WTC11 (cell line): ENCODE data around the gene FZR1. TPM values are rescaled to one million over a fixed set of nuclear protein-coding genes. Genes with fewer than 3 reads are reported as not detected.
A peak's percentile ranks its signal among the peaks of the same experiment; 100 is the strongest.
"Not testable (repeated sequence)": the region's sequence is repeated elsewhere in the genome, so short reads cannot be mapped to it uniquely, and the experiment has no call there.

Source experiments
- ATAC-seq: fragments of 200-7000 bp; cut with Tn5 transposase; 2 replicates; pipeline ENCODE4 v1.10.0; 2021; ENCODE audit warnings: mild to moderate bottlenecking, moderate library complexity
- CTCF ChIA-PET: fragments of 300-600 bp; sonication (Branson Sonifier 250); formaldehyde crosslinking; loops from one replicate; lab custom pipeline; 2021; ENCODE audit warnings: antibody characterized with exemption; lab: Charles Lee
- POLR2A ChIA-PET: fragments of 350-600 bp; sonication (Branson Sonifier 250); formaldehyde crosslinking; loops from one replicate; lab custom pipeline; 2021; ENCODE audit warnings: antibody characterized with exemption; lab: Charles Lee
- DNase-seq: peaks from one replicate; pipeline ENCODE4 v3.0.0; 2021; ENCODE audit warnings: low spot score
- H3K27ac Mint-ChIP-seq: 2 replicates; pipeline ENCODE4 v1.8.0; 2021; ENCODE audit warnings: mixed read lengths
- H3K27me3 Mint-ChIP-seq: 2 replicates; pipeline ENCODE4 v1.8.0; 2021; ENCODE audit warnings: low read depth, mild to moderate bottlenecking, moderate library complexity, mixed read lengths
- H3K36me3 Mint-ChIP-seq: 2 replicates; pipeline ENCODE4 v1.8.0; 2021; ENCODE audit warnings: mixed read lengths
- H3K4me1 Mint-ChIP-seq: 2 replicates; pipeline ENCODE4 v1.8.0; 2022; ENCODE audit warnings: mixed read lengths
- H3K4me3 Mint-ChIP-seq: 2 replicates; pipeline ENCODE4 v1.8.0; 2021; ENCODE audit warnings: mild to moderate bottlenecking, moderate library complexity, mixed read lengths
- H3K9me3 Mint-ChIP-seq: 2 replicates; pipeline ENCODE4 v1.8.0; 2021; ENCODE audit warnings: mixed read lengths
- AFF4 ChIP-seq: sonication (generic); formaldehyde crosslinking; IDR thresholded peaks from 2 replicates; pipeline ENCODE4 v1.8.1; 2023; ENCODE audit warnings: mild to moderate bottlenecking, missing genetic modification reagents, borderline replicate concordance
- E2F1 ChIP-seq: sonication (generic); formaldehyde crosslinking; IDR thresholded peaks from 2 replicates; pipeline ENCODE4 v1.8.0; 2022; ENCODE audit warnings: mild to moderate bottlenecking, missing genetic modification reagents
- E2F5 ChIP-seq: sonication (generic); formaldehyde crosslinking; IDR thresholded peaks from 2 replicates; pipeline ENCODE4 v1.8.1; 2022; ENCODE audit warnings: mild to moderate bottlenecking, moderate library complexity, missing genetic modification reagents
- ELF4 ChIP-seq: sonication (generic); formaldehyde crosslinking; IDR thresholded peaks from 2 replicates; pipeline ENCODE4 v1.8.1; 2022; ENCODE audit warnings: low read depth, mild to moderate bottlenecking, moderate library complexity, missing genetic modification reagents
- JAZF1 ChIP-seq: fragments of 250-450 bp; sonication (Bioruptor Pico); IDR thresholded peaks from 2 replicates; pipeline ENCODE4 v1.9.0; 2021; ENCODE audit warnings: moderate library complexity, mild to moderate bottlenecking, inconsistent platforms
- MYBL2 ChIP-seq: sonication (generic); formaldehyde crosslinking; IDR thresholded peaks from 2 replicates; pipeline ENCODE4 v1.8.1; 2023; ENCODE audit warnings: mild to moderate bottlenecking, moderate library complexity, missing genetic modification reagents
- NFYB ChIP-seq: sonication (generic); formaldehyde crosslinking; conservative IDR thresholded peaks from 2 replicates; pipeline ENCODE4 v1.8.0; 2022; ENCODE audit warnings: low read depth, missing genetic modification reagents
- PRRX2 ChIP-seq: fragments of 250-450 bp; sonication (Bioruptor Pico); IDR thresholded peaks from 2 replicates; pipeline ENCODE4 v1.8.0; 2021; ENCODE audit warnings: mild to moderate bottlenecking
- TEAD4 ChIP-seq: sonication (generic); formaldehyde crosslinking; IDR thresholded peaks from 2 replicates; pipeline ENCODE4 v1.8.0; 2022; ENCODE audit warnings: mild to moderate bottlenecking, missing genetic modification reagents
- TP53 ChIP-seq: sonication (generic); formaldehyde crosslinking; IDR thresholded peaks from 2 replicates; pipeline ENCODE4 v1.8.1; 2023; ENCODE audit warnings: mild to moderate bottlenecking, missing genetic modification reagents
- USF2 ChIP-seq: sonication (generic); formaldehyde crosslinking; IDR thresholded peaks from 2 replicates; pipeline ENCODE4 v1.8.1; 2023; ENCODE audit warnings: mild to moderate bottlenecking, missing genetic modification reagents, moderate library complexity
- ZMAT4 ChIP-seq: fragments of 250-450 bp; sonication (Bioruptor Pico); IDR thresholded peaks from 2 replicates; pipeline ENCODE4 v1.9.0; 2021; ENCODE audit warnings: mild to moderate bottlenecking
- ZNF121 ChIP-seq: sonication (generic); formaldehyde crosslinking; IDR thresholded peaks from 2 replicates; pipeline ENCODE4 v1.8.0; 2023; ENCODE audit warnings: missing genetic modification reagents
- ZNF232 ChIP-seq: sonication (generic); formaldehyde crosslinking; IDR thresholded peaks from 2 replicates; pipeline ENCODE4 v1.8.0; 2022; ENCODE audit warnings: mild to moderate bottlenecking, missing genetic modification reagents
- total RNA-seq: library from RNA; stranded (reverse); gene quantifications from 3 replicates; pipeline ENCODE4 v1.2.3, GENCODE V29; 2021
- TF ChIP-seq, protein P1 (sequence below): sonication (generic); formaldehyde crosslinking; IDR thresholded peaks from 2 replicates; pipeline ENCODE4 v1.8.1; 2023; ENCODE audit warnings: mild to moderate bottlenecking, missing genetic modification reagents, moderate library complexity
- TF ChIP-seq, protein P2 (sequence below): fragments of 250-450 bp; sonication (Bioruptor Pico); IDR thresholded peaks from 2 replicates; pipeline ENCODE4 v1.9.0; 2021; ENCODE audit warnings: moderate library complexity, mild to moderate bottlenecking, inconsistent platforms, borderline replicate concordance

The FZR1 gene
- total RNA-seq, 1 experiment from 2014 or later = 60.8 TPM

DNA sequence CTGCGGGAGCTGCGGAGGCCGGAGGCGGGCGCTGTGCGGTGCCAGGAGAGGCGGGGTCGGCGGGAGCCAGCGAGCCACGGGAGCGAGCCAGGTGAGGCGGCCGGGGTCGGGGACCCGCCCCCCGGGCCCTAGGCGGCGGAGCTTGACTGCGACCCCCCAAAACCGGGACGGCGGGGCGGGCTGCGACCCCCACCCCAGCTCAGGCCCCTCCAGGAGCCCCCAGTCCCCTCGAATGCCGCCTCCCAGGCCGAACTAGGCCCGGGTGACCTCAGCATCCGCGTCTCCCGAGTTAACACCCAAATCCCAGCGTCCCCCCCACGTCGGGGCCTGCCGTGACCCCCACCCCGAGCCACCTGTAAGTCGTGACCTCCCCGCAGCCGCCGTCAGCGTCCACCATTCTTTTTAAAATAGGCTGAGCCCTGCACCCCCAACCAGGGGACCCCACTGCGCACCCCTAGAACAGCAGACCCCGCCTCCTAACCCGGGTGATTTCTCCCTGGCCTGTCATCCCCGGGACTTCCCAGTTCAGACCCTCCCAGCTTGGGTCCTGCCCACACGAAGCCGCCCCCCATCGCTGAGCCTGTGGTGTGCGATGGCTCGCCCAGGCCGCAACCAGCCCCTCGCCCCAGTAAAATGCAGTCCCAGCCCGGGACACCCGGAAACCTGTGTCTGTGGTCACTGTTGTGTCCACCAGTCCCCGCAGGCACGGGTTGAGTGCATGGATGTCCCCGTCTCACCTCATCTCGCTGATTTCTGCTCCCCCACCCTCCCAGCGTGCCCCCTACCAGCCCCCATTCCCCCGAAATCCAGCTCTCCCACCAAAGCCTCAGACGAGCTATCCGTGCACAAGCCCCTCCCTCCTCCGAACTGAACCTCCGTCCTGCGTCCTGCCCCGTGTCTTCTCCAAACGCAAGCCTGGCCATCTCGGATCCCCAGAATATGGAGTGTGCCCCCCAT lies 551 bp downstream of the FZR1 start:
- no peak for DNase-seq
- TF ChIP-seq TP53 (CRISPR knock-in tag) = no peak
- TF ChIP-seq JAZF1 (CRISPR knock-in tag) = no peak
- TF ChIP-seq USF2 (CRISPR knock-in tag) = 0 out of 2 replicates have a peak, but pooled peaks have one; percentile 5
- TF ChIP-seq, all 79 proteins: peak for 1
- no peaks in the 10 kb centered on the region for H3K9me3 Mint-ChIP-seq
- no peaks in the 10 kb centered on the region; the same call in 1 of the 2 replicates for H3K27me3 Mint-ChIP-seq
- peaks cover 18% of the 10 kb centered on the region for H3K4me1 Mint-ChIP-seq
- H3K36me3 Mint-ChIP-seq = peaks cover 12% of the 10 kb centered on the region; the same call in 1 of the 2 replicates
- H3K4me3 Mint-ChIP-seq = peak overlapping the region; percentile 85
- ChIA-PET CTCF (interaction anchor here (0.6 to 1.4 kb wide), 5 partner anchors 20 to 70 kb away, joined by 3 to 6 read pairs (median 5); no protein-coding TSS in a partner anchor), POLR2A (no interaction called here)
- peak overlapping the region; percentile 78 for H3K27ac Mint-ChIP-seq
- no peak for ATAC-seq

GRCh38 chr19:3507371-3508120 lies 1.4 kb downstream of the FZR1 start:
- no peaks in the 10 kb centered on the region for H3K9me3 Mint-ChIP-seq
- H3K4me1 Mint-ChIP-seq = peaks cover 18% of the 10 kb centered on the region
- ATAC-seq = peak; percentile 14
- ChIA-PET CTCF (interaction anchor here (0.6 to 1.4 kb wide), 5 partner anchors 19 to 69 kb away, joined by 3 to 6 read pairs (median 5); no protein-coding TSS in a partner anchor), POLR2A (interaction anchor here (0.7 kb wide), 1 partner anchor 23 kb away, joined by 4 read pairs; no protein-coding TSS in a partner anchor)
- H3K27me3 Mint-ChIP-seq = no peaks in the 10 kb centered on the region; the same call in 1 of the 2 replicates
- peak; percentile 42 for DNase-seq
- no peak for TF ChIP-seq MYBL2
- no peak for TF ChIP-seq NFYB (CRISPR knock-in tag)
- no peak for TF ChIP-seq TEAD4 (CRISPR knock-in tag)
- TF ChIP-seq PRRX2 (CRISPR knock-in tag) = no peak
- no peak for TF ChIP-seq E2F5 (CRISPR knock-in tag)
- no peak for TF ChIP-seq AFF4 (CRISPR knock-in tag)
- TF ChIP-seq E2F1 = no peak
- no peak for TF ChIP-seq ZNF121 (CRISPR knock-in tag)
- TF ChIP-seq, protein P1, sequence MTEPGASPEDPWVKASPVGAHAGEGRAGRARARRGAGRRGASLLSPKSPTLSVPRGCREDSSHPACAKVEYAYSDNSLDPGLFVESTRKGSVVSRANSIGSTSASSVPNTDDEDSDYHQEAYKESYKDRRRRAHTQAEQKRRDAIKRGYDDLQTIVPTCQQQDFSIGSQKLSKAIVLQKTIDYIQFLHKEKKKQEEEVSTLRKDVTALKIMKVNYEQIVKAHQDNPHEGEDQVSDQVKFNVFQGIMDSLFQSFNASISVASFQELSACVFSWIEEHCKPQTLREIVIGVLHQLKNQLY (CRISPR knock-in tag) = no peak
- no peak for TF ChIP-seq ZMAT4 (CRISPR knock-in tag)
- no peak for TF ChIP-seq ZNF232
- TF ChIP-seq ELF4 (CRISPR knock-in tag) = no peak
- TF ChIP-seq, protein P2, sequence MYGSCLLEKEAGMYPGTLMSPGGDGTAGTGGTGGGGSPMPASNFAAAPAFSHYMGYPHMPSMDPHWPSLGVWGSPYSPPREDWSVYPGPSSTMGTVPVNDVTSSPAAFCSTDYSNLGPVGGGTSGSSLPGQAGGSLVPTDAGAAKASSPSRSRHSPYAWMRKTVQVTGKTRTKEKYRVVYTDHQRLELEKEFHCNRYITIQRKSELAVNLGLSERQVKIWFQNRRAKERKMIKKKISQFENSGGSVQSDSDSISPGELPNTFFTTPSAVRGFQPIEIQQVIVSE = no peak
- peaks cover 12% of the 10 kb centered on the region; the same call in 1 of the 2 replicates for H3K36me3 Mint-ChIP-seq
- H3K27ac Mint-ChIP-seq = peak overlapping the region; percentile 78; the same call in 1 of the 2 replicates
- peak overlapping the region; percentile 85 for H3K4me3 Mint-ChIP-seq

- Mint-ChIP-seq H3K4me1 (peaks cover 18% of the 10 kb centered on the region), H3K36me3 (peaks cover 12% of the 10 kb centered on the region; the same call in 1 of the 2 replicates), H3K4me3 (peak overlapping the region; percentile 85)
- DNase-seq, ATAC-seq, CTCF ChIA-PET, H3K27ac Mint-ChIP-seq, H3K9me3 Mint-ChIP-seq, H3K27me3 Mint-ChIP-seq: not testable (repeated sequence)
- POLR2A ChIA-PET = interaction anchor here (0.7 kb wide), 2 partner anchors 10 to 24 kb away, joined by 4 to 7 read pairs; no protein-coding TSS in a partner anchor
Observed at GRCh38 chr19:3508121-3508661, 2.1 kb downstream of the FZR1 start.
